Fibroblast of lung (primary cell): ENCODE results near the gene MAPK8IP1. TPM values are rescaled to one million over a fixed set of nuclear protein-coding genes. Genes with fewer than 3 reads are reported as not detected.

Source experiments
- DNase-seq, 2 donors: peaks; one replicate each; pipeline versions ENCODE4 v3.0.0 to v3.0.0-alpha.2; 2010; ENCODE audit warnings: low read depth in 2 of 2
- H2AFZ ChIP-seq: 2 replicates; pipeline ENCODE4 v1.5.1; 2012; ENCODE audit warnings: low read length, control low read depth, inconsistent platforms
- H3K27ac ChIP-seq: 2 replicates; pipeline ENCODE4 v1.5.1; 2011; ENCODE audit warnings: low read length, control low read depth; ENCODE audit not compliant: insufficient read depth
- H3K27me3 ChIP-seq: 2 replicates; pipeline ENCODE4 v1.5.1; 2011; ENCODE audit warnings: mild to moderate bottlenecking, low read length; ENCODE audit not compliant: control insufficient read depth, insufficient read depth
- H3K36me3 ChIP-seq: 2 replicates; pipeline ENCODE4 v1.5.1; 2011; ENCODE audit warnings: low read length; ENCODE audit not compliant: control insufficient read depth, insufficient read depth
- H3K4me1 ChIP-seq: 2 replicates; pipeline ENCODE4 v1.5.1; 2011; ENCODE audit warnings: low read length; ENCODE audit not compliant: control insufficient read depth, insufficient read depth; ENCODE audit errors: extremely low read depth
- H3K4me2 ChIP-seq: 2 replicates; pipeline ENCODE4 v1.5.1; 2011; ENCODE audit warnings: low read length, control low read depth; ENCODE audit not compliant: insufficient read depth; ENCODE audit errors: extremely low read depth
- H3K4me3 ChIP-seq, 4 experiments: fragments of 200-600 bp in 1 of 4; sonication (generic) in 1 of 4; replicated peaks in 1 of 4; 2 replicates each; pipeline ENCODE4 v1.5.1; 2011 to 2016; ENCODE audit warnings: low read length in 4 of 4, low read depth in 3 of 4, mild to moderate bottlenecking in 3 of 4, control low read depth in 2 of 4, inconsistent platforms in 1 of 4, mixed read lengths in 1 of 4; ENCODE audit not compliant: insufficient read depth in 1 of 4; ENCODE audit errors: control extremely low read depth in 1 of 4
- H3K79me2 ChIP-seq: 2 replicates; pipeline ENCODE4 v1.5.1; 2012; ENCODE audit warnings: mild to moderate bottlenecking, low read length, inconsistent platforms; ENCODE audit not compliant: control insufficient read depth, insufficient read depth
- H3K9ac ChIP-seq: 2 replicates; pipeline ENCODE4 v1.5.1; 2011; ENCODE audit warnings: mild to moderate bottlenecking, low read length, control low read depth; ENCODE audit not compliant: insufficient read depth
- H3K9me3 ChIP-seq: 2 replicates; pipeline ENCODE4 v1.5.1; 2012; ENCODE audit warnings: low read depth, low read length; ENCODE audit not compliant: control insufficient read depth, insufficient read depth
- H4K20me1 ChIP-seq: 2 replicates; pipeline ENCODE4 v1.5.1; 2011; ENCODE audit warnings: low read length; ENCODE audit not compliant: control insufficient read depth, insufficient read depth; ENCODE audit errors: extremely low read depth
- EZH2 ChIP-seq: IDR thresholded peaks from 2 replicates; pipeline ENCODE4 v1.5.1; 2012; ENCODE audit warnings: low read length, control low read depth, mild to moderate bottlenecking; ENCODE audit errors: missing control alignments
- polyA plus RNA-seq, 2 donors: library from polyadenylated mRNA; depleted of rRNA in 1 of 2; stranded (reverse) in 1 of 2; unstranded in 1 of 2; fragments of >200 nt; gene quantifications; 2 replicates each; pipeline ENCODE4 v1.2.1, GENCODE V29; 2011 to 2012; ENCODE audit warnings: missing spikeins in 1 of 2
- total RNA-seq: library from RNA; depleted of rRNA; stranded (reverse); fragments of >200 nt; gene quantifications from 2 replicates; pipeline ENCODE4 v1.2.1, GENCODE V29; 2014
- TF ChIP-seq, protein P1 (sequence below), 2 donors: IDR thresholded peaks in 1 of 2; conservative IDR thresholded peaks in 1 of 2; 1 replicate in 1 of 2; 2 replicates in 1 of 2; pipeline ENCODE4 v1.5.1; 2011 to 2012; ENCODE audit warnings: low read length in 2 of 2, control low read depth in 1 of 2, inconsistent platforms in 1 of 2, low read depth in 1 of 2, mild to moderate bottlenecking in 1 of 2

The MAPK8IP1 gene
- total and polyA plus RNA-seq, 2 donors (not counting 1 experiment from before 2014, with no cell fraction given) = 3.8 to 6.6 TPM

DNA sequence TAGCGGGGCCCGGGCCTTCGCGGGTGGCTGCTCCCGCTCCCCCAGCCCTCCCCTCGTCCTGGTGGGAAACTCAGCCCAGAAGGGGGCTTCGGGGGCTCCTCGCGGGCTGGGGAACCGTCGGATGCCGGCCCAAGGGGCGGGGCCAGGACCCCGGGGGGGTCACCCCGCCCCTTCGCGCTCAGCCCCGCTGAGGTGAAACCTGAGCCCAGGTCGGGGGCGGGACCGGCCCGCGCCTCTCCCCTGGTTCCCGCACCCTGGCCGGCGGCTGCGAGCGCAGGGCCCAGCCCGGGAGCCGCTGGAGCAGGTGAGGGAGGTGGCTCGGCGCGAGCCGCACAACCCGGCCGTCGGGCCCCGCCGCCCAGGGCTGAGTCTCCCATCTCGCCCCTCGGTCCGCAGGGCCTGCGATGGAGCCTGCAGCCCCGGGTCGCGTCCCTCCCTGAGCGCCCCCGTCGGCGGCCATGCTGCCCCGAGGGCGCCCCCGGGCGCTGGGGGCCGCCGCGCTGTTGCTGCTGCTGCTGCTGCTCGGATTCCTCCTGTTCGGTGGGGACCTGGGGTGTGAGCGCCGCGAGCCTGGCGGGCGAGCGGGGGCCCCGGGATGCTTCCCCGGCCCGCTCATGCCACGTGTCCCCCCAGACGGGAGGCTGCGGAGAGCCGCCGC lies 37.1 kb downstream of the MAPK8IP1 start, which contains the start of gene LARGE2:
Gene LARGE2 (plus strand): TSS at position 232 of the 658 bp plus-strand sequence. CDS start 227 bp downstream, at position 459.
- H3K79me2 ChIP-seq = peaks cover under 1% of the 10 kb centered on the region
- no peaks in the 10 kb centered on the region for H3K9me3 ChIP-seq
- H3K4me2 ChIP-seq = no peak within 1 kb of the TSS
- H2AFZ ChIP-seq = no peak within 1 kb of the TSS
- H3K27me3 ChIP-seq = peaks cover 31% of the 10 kb centered on the region
- H4K20me1 ChIP-seq = no peaks in the 10 kb centered on the region
- DNase-seq = no peak
- no peaks in the 10 kb centered on the region for H3K4me1 ChIP-seq
- no peak within 1 kb of the TSS for H3K4me3 ChIP-seq
- TF ChIP-seq, protein P1, sequence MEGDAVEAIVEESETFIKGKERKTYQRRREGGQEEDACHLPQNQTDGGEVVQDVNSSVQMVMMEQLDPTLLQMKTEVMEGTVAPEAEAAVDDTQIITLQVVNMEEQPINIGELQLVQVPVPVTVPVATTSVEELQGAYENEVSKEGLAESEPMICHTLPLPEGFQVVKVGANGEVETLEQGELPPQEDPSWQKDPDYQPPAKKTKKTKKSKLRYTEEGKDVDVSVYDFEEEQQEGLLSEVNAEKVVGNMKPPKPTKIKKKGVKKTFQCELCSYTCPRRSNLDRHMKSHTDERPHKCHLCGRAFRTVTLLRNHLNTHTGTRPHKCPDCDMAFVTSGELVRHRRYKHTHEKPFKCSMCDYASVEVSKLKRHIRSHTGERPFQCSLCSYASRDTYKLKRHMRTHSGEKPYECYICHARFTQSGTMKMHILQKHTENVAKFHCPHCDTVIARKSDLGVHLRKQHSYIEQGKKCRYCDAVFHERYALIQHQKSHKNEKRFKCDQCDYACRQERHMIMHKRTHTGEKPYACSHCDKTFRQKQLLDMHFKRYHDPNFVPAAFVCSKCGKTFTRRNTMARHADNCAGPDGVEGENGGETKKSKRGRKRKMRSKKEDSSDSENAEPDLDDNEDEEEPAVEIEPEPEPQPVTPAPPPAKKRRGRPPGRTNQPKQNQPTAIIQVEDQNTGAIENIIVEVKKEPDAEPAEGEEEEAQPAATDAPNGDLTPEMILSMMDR (conservative IDR thresholded peaks at IDR 0.05 in 1 of 2, IDR thresholded peaks at IDR 0.05 in 1 of 2; ENCODE audit: low read depth in 1 of 2, low read length in 2 of 2) = no peak
- no peak for TF ChIP-seq EZH2
- no peak within 1 kb of the TSS for H3K9ac ChIP-seq
- no peak within 1 kb of the TSS for H3K27ac ChIP-seq
- H3K36me3 ChIP-seq = no peaks in the 10 kb centered on the region

DNA sequence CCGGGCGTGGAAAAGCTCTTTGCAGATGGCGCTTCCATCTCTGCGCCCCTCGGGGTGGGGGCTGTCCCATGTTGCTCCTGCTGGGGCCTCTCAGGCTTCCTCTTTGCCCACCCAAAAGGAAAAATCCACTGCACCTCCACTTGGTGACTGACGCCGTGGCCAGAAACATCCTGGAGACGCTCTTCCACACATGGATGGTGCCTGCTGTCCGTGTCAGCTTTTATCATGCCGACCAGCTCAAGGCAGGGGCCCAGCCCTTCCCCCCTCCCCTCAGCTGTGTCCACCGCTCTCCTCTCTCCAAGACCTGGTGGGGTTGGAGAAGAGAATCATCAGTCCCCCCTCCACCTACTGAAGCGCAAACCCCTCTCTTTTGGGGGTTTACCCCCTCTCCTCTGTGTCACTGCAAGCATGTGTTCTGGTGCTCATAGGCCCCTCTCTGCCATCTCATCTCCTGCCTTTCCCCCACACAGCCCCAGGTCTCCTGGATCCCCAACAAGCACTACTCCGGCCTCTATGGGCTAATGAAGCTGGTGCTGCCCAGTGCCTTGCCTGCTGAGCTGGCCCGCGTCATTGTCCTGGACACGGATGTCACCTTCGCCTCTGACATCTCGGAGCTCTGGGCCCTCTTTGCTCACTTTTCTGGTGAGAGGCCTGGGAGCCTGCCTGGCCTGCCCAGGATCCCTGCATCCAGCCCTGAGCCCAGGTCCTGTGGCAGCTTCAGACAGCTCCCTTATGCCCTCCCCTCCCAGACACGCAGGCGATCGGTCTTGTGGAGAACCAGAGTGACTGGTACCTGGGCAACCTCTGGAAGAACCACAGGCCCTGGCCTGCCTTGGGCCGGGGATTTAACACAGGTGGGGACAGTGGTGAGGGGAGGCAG lies 38.8 kb downstream of the MAPK8IP1 start:
- Histone ChIP-seq H3K36me3 (no peaks in the 10 kb centered on the region), H4K20me1 (no peaks in the 10 kb centered on the region), H3K9me3 (no peaks in the 10 kb centered on the region), H3K4me2 (no peak overlapping the region), H3K4me1 (no peaks in the 10 kb centered on the region), H3K79me2 (no peaks in the 10 kb centered on the region), H3K27me3 (peaks cover 31% of the 10 kb centered on the region), H3K27ac (no peak overlapping the region), H2AFZ (no peak overlapping the region), H3K4me3 (no peak overlapping the region), H3K9ac (no peak overlapping the region)
- DNase-seq = no peak
- TF ChIP-seq EZH2 = peak; percentile 66
- TF ChIP-seq, protein P1 (conservative IDR thresholded peaks at IDR 0.05 in 1 of 2, IDR thresholded peaks at IDR 0.05 in 1 of 2; ENCODE audit: low read depth in 1 of 2, low read length in 2 of 2) = no peak

- Histone ChIP-seq H3K27me3 (peaks cover 31% of the 10 kb centered on the region), H4K20me1 (no peaks in the 10 kb centered on the region), H2AFZ (no peak overlapping the region), H3K27ac (no peak overlapping the region), H3K36me3 (no peaks in the 10 kb centered on the region), H3K79me2 (no peaks in the 10 kb centered on the region), H3K4me2 (no peak overlapping the region), H3K9ac (no peak overlapping the region), H3K4me3 (no peak overlapping the region), H3K4me1 (no peaks in the 10 kb centered on the region), H3K9me3 (no peaks in the 10 kb centered on the region)
- DNase-seq = no peak
- TF ChIP-seq EZH2 = no peak
- TF ChIP-seq, protein P1 (conservative IDR thresholded peaks at IDR 0.05 in 1 of 2, IDR thresholded peaks at IDR 0.05 in 1 of 2; ENCODE audit: low read depth in 1 of 2, low read length in 2 of 2) = no peak
Observed at GRCh38 chr11:45924927-45925326, 39.5 kb downstream of the MAPK8IP1 start.
